GM12891 (cell line): ENCODE data around the gene CTNNA2.

ENCODE experiments used
- DNase-seq: peaks from one replicate; pipeline ENCODE4 v3.0.0; 2011; ENCODE audit warnings: low spot score; ENCODE audit not compliant: insufficient read length
- FAIRE-seq: peaks from 2 replicates; lab custom pipeline; 2011; peaks lifted over from hg19 to GRCh38; lab: Jason Lieb, UNC
- PAX5 ChIP-seq: IDR thresholded peaks from 2 replicates; pipeline ENCODE4 v1.6.1; 2011; ENCODE audit warnings: low read length, moderate library complexity, mild to moderate bottlenecking; ENCODE audit not compliant: insufficient read depth, severe bottlenecking
- POLR2A ChIP-seq: IDR thresholded peaks from 2 replicates; pipeline ENCODE4 v1.6.1; 2011; ENCODE audit warnings: low read depth, low read length, control low read depth
- POLR2AphosphoS5 ChIP-seq: IDR thresholded peaks from 2 replicates; pipeline ENCODE4 v1.6.1; 2011; ENCODE audit warnings: low read depth, low read length, control low read depth
- POU2F2 ChIP-seq: IDR thresholded peaks from 2 replicates; pipeline ENCODE4 v1.6.1; 2011; ENCODE audit warnings: low read depth, mild to moderate bottlenecking, control low read depth, low read length, moderate library complexity
- SPI1 ChIP-seq: IDR thresholded peaks from 2 replicates; pipeline ENCODE4 v1.6.1; 2011; ENCODE audit warnings: low read depth, low read length, control low read depth
- TAF1 ChIP-seq: IDR thresholded peaks from 2 replicates; pipeline ENCODE4 v1.6.1; 2011; ENCODE audit warnings: low read depth, low read length, control low read depth

CTNNA2 gene

DNA sequence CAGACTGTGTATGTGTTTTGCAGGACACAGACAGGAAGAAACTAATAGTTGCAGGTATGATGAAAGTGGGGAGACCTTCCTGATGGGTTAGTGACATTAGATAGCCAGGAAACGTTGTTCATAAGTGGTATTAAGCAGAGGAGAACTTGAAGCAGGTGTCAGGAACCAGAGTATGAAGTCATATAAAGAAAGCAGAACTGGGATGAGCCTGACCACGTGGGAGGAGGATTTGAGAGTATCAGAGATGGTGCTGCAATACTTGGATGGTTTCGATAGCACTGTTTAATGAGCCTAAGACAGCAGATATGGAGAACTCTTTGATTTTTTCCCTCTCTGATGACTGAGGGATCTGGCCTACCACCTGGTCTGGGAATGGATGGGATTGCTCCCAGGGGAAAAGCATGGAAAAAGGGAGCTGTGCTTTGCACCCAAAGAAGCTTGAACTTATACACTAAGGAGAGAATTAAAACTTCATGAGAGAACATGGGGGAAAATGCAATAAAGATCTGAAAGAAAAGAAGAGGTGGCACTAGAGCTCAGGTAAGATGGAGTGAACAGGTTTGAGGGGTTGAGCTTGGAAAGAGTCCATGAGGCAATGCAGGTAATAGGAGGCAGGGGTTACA lies 1017.7 kb downstream of the CTNNA2 start:
- DNase-seq (no peak), FAIRE-seq (peak; percentile 94)
- TF ChIP-seq POLR2AphosphoS5 (peak; percentile 59; the same call in 1 of the 2 replicates), PAX5 (no peak), POLR2A (no peak), POU2F2 (no peak), TAF1 (no peak), SPI1 (peak; percentile 99)

DNA sequence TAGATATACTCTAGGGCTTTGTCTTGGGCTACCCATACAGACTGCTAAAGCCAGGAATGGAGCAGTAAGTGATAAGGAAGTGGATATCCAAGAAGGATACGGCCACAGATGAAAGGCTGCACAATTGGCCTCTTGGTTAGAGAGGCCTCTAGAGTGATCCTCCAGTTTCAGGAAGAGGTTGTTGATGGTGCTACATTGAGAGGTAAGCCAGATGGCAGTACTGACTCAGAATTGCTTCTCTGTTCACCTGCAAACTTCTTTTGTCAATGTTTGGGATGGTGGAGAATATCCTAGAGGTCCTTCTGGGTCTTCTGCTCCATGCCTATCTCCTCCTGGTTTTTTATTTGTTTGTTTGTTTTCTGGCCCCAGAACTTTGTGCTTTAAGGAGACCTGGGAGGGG lies 1018.5 kb downstream of the CTNNA2 start:
- FAIRE-seq, result no peak
- no peak for DNase-seq
- TF ChIP-seq TAF1 (no peak), POLR2A (no peak), POU2F2 (no peak), POLR2AphosphoS5 (no peak), PAX5 (no peak), SPI1 (no peak)

DNA sequence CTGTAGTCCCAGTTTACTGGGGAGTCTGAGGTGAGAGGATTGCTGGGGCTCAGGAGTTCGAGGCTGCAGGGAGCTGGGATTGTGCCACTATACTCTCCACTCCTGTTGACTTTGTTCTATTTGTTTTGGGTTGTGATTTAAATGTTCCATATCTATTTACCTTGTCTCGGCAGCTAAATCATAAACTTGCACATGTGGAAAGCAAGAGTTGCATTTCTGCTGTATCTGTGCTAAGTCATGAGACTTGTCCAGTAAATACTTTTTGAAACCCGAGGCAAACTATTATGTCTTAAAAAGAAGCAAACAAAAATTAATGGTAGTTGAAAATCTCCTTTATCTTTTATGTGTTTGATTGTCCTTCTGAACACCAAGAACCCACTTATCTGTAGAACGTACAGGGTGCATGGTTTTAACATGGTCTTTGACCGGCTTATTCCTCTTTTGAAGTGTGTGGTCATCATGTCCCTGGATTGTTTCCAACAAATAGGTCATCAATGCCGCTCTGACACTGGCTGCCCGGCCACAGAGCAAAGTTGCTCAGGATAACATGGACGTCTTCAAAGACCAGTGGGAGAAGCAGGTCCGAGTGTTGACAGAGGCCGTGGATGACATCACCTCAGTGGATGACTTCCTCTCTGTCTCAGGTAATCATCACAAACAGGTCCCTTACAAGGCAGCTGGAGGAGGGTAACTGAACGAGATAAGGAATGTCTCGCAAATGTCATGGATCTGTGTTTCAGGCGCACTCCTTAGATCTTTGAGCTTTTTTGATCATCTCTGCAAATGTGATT lies 1032.8 kb downstream of the CTNNA2 start:
- DNase-seq, result no peak
- no peak for TF ChIP-seq TAF1
- no peak for TF ChIP-seq SPI1
- no peak for TF ChIP-seq POLR2AphosphoS5
- TF ChIP-seq PAX5, result no peak
- TF ChIP-seq POU2F2, result no peak
- no peak for TF ChIP-seq POLR2A
- no peak for FAIRE-seq

DNA sequence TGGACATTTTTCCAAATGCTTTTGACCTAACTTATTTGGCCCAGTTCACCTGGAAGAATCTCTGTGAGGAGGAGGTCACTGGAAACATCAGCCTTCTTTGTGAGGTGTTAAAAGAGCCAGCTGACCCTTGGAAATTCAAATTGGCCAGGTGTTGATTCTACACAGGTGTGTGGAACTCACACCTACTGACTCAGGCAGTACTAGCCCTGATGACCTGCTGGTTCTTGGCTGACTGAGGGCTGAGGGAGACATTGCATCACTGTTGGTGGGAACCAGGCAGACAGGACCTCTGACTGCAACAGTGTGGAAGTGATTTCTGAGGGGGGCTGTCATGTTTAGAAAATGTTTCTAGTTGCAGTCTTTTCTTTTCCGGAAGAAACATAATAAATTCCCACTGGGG lies 1033.9 kb downstream of the CTNNA2 start:
- TF ChIP-seq TAF1 (no peak), PAX5 (no peak), POU2F2 (no peak), SPI1 (no peak), POLR2AphosphoS5 (no peak), POLR2A (no peak)
- FAIRE-seq (no peak), DNase-seq (no peak)

DNA sequence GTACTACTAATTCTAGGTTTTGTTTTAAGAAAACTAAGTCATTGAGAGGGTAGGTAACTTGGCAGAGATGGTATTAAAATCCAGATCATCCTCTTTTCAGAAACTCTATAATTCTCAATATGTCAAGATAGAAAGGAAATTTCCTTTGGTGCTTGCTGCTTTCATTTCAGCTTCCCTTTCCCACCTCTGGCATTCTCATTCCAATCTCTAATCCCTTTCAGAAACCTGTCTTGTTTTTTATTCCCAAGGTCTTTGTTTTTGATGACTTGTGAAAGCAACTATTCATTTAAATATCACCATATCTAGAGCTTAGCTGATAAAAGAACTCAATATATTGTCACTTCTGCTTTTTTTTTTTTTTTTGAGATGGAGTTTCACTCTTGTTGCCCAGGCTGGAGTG lies 1034.5 kb downstream of the CTNNA2 start:
- FAIRE-seq (no peak), DNase-seq (no peak)
- no peak for TF ChIP-seq POLR2A
- no peak for TF ChIP-seq PAX5
- TF ChIP-seq SPI1, result no peak
- no peak for TF ChIP-seq TAF1
- no peak for TF ChIP-seq POU2F2
- no peak for TF ChIP-seq POLR2AphosphoS5

DNA sequence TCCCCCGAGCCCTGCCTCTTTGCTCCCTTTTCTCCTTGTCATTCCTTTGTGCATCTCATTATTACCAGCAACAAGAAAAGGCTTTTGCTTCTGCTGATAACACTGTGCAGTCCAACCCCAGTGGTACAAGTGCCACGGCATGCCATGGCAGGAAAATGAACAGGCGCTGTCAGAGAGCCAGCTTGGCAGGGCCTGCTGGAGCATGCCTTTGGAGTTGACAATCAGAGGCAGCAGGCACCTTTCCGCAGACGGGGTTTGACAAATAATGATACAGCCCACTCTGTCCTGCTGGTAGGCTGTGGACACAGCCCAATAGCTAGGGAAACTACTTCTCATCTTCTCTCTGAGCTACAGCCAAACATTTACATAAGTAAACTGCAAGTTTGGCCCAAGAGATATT lies 1035.6 kb downstream of the CTNNA2 start:
- TF ChIP-seq PAX5 (no peak), POLR2A (no peak), TAF1 (no peak), POU2F2 (no peak), POLR2AphosphoS5 (no peak)
- FAIRE-seq (no peak), DNase-seq (no peak)

DNA sequence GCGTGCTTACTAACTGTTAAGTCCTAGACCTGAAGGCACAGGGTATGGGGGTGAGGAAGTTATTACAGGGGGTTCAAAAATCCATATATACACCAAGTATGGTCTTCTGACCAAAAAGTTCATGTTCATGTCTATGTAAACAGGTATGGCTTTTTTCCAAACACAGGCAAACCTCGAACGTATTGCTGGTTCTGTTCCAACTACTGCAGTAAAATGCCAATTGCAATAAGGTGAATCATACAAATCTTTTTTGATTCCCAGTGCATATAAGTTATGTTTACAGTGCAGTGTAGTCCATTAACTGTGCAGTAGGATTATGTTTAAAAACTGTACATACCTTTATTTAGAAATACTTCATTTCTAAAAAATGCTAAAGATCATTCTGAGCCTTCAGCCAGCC lies 1037.0 kb downstream of the CTNNA2 start:
- no peak for TF ChIP-seq TAF1
- no peak for TF ChIP-seq SPI1
- TF ChIP-seq PAX5, result no peak
- no peak for TF ChIP-seq POLR2AphosphoS5
- no peak for TF ChIP-seq POU2F2
- no peak for TF ChIP-seq POLR2A
- no peak for FAIRE-seq
- no peak for DNase-seq

DNA sequence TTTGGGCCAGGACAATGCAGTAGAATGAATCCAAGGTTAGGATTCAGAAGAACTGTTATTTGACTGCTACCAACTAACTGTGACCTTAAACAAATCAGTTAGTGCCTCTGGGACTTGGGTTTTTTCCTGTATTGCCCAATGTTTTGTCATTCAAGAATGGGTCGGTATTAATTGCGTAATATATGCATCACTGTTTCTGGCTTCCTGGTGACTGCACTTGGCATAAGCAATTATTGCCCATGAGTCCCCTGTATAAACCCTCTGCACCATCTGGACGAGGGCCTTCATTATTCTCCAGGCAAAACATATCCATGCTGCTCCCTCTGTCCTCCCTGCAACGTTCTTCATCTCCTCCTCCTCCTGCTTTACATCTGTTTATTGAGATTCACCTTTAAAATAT lies 1047.5 kb downstream of the CTNNA2 start:
- DNase-seq (no peak), FAIRE-seq (no peak)
- no peak for TF ChIP-seq PAX5
- TF ChIP-seq POLR2A, result no peak
- no peak for TF ChIP-seq POLR2AphosphoS5
- TF ChIP-seq TAF1, result no peak
- no peak for TF ChIP-seq POU2F2
- no peak for TF ChIP-seq SPI1

DNA sequence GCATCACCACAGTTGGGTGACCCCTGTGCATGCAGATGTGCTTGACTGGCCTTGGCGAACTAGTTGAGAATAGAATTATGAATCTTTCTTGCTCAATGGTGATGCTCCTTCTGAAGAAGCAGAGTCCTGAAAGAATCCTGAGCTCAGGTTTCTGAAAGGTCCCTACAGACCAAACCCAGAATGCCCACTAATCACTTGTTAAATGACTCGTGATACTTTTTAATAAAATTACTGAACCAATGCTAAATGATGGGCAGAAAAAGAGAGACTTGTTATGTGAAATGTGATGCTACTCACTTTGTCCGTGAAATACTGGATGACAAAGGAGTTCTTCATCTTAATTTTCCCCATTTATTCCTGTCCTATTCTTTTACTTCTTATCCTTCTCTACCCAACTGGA lies 1055.2 kb downstream of the CTNNA2 start:
- FAIRE-seq (no peak), DNase-seq (no peak)
- no peak for TF ChIP-seq SPI1
- no peak for TF ChIP-seq TAF1
- no peak for TF ChIP-seq PAX5
- TF ChIP-seq POLR2A, result no peak
- TF ChIP-seq POLR2AphosphoS5, result no peak
- no peak for TF ChIP-seq POU2F2

DNA sequence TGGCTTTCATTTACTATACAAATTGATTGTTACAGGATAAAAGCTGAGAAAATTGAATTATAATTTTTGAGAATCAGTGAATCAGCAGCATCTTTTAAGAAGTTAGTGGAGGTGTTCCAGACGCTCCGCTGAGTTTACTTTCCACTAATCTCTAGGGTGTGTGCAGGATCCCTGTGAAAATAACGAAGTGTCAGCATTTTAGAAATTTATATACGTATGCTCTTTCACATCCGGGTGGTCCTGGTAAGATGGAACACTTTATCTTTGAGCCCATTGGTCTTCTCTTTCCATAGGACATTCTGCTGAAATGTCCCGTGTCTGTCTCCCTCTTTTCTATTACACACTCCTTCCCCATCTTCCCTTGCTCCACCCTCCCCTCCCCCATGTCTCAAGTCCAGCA lies 1060.3 kb downstream of the CTNNA2 start:
- FAIRE-seq (no peak), DNase-seq (no peak)
- TF ChIP-seq POLR2AphosphoS5 (no peak), TAF1 (no peak), POLR2A (no peak), POU2F2 (no peak)
